HepG2 (cell line): ENCODE measurements around the gene PKD1L1. TPM values are rescaled to one million over a fixed set of nuclear protein-coding genes. Genes with fewer than 3 reads are reported as not detected.

Experiments
- ATM ChIP-seq: fragments of 450-650 bp; IDR thresholded peaks from 2 replicates; pipeline ENCODE4 v1.7.1; 2017; ENCODE audit warnings: mild to moderate bottlenecking, borderline replicate concordance
- HNF4A ChIP-seq: sonication (generic); formaldehyde crosslinking; IDR thresholded peaks from 2 replicates; pipeline ENCODE4 v1.4.0; 2020; ENCODE audit warnings: missing genetic modification reagents
- HOMEZ ChIP-seq: IDR thresholded peaks from 2 replicates; pipeline ENCODE4 v1.6.1; 2016; ENCODE audit warnings: low read depth
- NR2F2 ChIP-seq: IDR thresholded peaks from 2 replicates; pipeline ENCODE4 v1.6.1; 2012; ENCODE audit warnings: low read depth, inconsistent platforms, borderline replicate concordance
- NRL ChIP-seq: sonication (generic); formaldehyde crosslinking; IDR thresholded peaks from 2 replicates; pipeline ENCODE4 v1.5.0; 2020; ENCODE audit warnings: missing genetic modification reagents, mild to moderate bottlenecking, moderate library complexity, borderline replicate concordance
- PCBP1 ChIP-seq: fragments of 200-400 bp; formaldehyde crosslinking; IDR thresholded peaks from 2 replicates; pipeline ENCODE4 v1.6.1; 2017; ENCODE audit warnings: mild to moderate bottlenecking, low read depth, low read length, borderline replicate concordance
- PITX1 ChIP-seq: sonication (generic); formaldehyde crosslinking; IDR thresholded peaks from 2 replicates; pipeline ENCODE4 v1.5.1; 2020; ENCODE audit warnings: mild to moderate bottlenecking, missing genetic modification reagents
- SALL1 ChIP-seq: sonication (generic); formaldehyde crosslinking; IDR thresholded peaks from 2 replicates; pipeline ENCODE4 v1.8.0; 2022; ENCODE audit warnings: mild to moderate bottlenecking, missing genetic modification reagents
- SATB2 ChIP-seq: sonication (generic); formaldehyde crosslinking; IDR thresholded peaks from 2 replicates; pipeline ENCODE4 v1.5.0; 2020; ENCODE audit warnings: missing genetic modification reagents
- SCMH1 ChIP-seq: sonication (generic); formaldehyde crosslinking; IDR thresholded peaks from 2 replicates; pipeline ENCODE4 v1.9.0; 2021; ENCODE audit warnings: missing genetic modification reagents, mild to moderate bottlenecking, borderline replicate concordance
- SOX5 ChIP-seq: IDR thresholded peaks from 2 replicates; pipeline ENCODE4 v1.6.1; 2016; ENCODE audit warnings: borderline replicate concordance
- SP1 ChIP-seq, 2 experiments: fragments of 450-650 bp in 1 of 2; sonication (generic) in 1 of 2; formaldehyde crosslinking in 1 of 2; IDR thresholded peaks; 2 replicates each; pipeline versions ENCODE4 v1.4.0 to v1.6.1; 2016 to 2020; ENCODE audit warnings: missing genetic modification reagents in 1 of 2
- TBX2 ChIP-seq: sonication (generic); formaldehyde crosslinking; IDR thresholded peaks from 2 replicates; pipeline ENCODE4 v1.5.0; 2020; ENCODE audit warnings: missing genetic modification reagents, mild to moderate bottlenecking, borderline replicate concordance
- TCF7 ChIP-seq: sonication (generic); IDR thresholded peaks from 2 replicates; pipeline ENCODE4 v1.6.1; 2016; ENCODE audit warnings: antibody characterized with exemption, low read depth
- TFDP1 ChIP-seq: IDR thresholded peaks from 2 replicates; pipeline ENCODE4 v1.6.1; 2016; ENCODE audit warnings: missing compliant biosample characterization, missing genetic modification reagents, borderline replicate concordance
- XRCC5 ChIP-seq: fragments of 200-400 bp; formaldehyde crosslinking; optimal IDR thresholded peaks from 2 replicates; pipeline ENCODE3; 2017; ENCODE audit warnings: mild to moderate bottlenecking, low read length
- ZNF124 ChIP-seq: sonication (generic); formaldehyde crosslinking; IDR thresholded peaks from 2 replicates; pipeline ENCODE4 v1.4.0; 2020; ENCODE audit warnings: missing genetic modification reagents
- ZNF329 ChIP-seq: sonication (generic); formaldehyde crosslinking; IDR thresholded peaks from 2 replicates; pipeline ENCODE4 v1.9.0; 2021; ENCODE audit warnings: low read depth, mild to moderate bottlenecking, missing genetic modification reagents
- ZNF639 ChIP-seq: conservative IDR thresholded peaks from 2 replicates; pipeline ENCODE4 v1.6.1; 2018; ENCODE audit warnings: missing genetic modification reagents
- ZNF749 ChIP-seq: sonication (generic); formaldehyde crosslinking; IDR thresholded peaks from 2 replicates; pipeline ENCODE4 v1.8.0; 2022; ENCODE audit warnings: mild to moderate bottlenecking, missing genetic modification reagents, moderate library complexity, borderline replicate concordance
- ZNF775 ChIP-seq: sonication (generic); formaldehyde crosslinking; IDR thresholded peaks from 2 replicates; pipeline ENCODE4 v1.4.0; 2020; ENCODE audit warnings: missing genetic modification reagents, mild to moderate bottlenecking, moderate library complexity, borderline replicate concordance
- ZNF850 ChIP-seq: sonication (generic); formaldehyde crosslinking; conservative IDR thresholded peaks from 2 replicates; pipeline ENCODE4 v1.9.0; 2021; ENCODE audit warnings: mild to moderate bottlenecking, missing genetic modification reagents
- polyA plus RNA-seq, 8 experiments: library from polyadenylated mRNA; depleted of rRNA in 3 of 8; stranded (reverse) in 7 of 8; unstranded in 1 of 8; fragments of >200 nt; fragmentation: Illumina TruSeq in 4 of 8; extraction: Trizol in 4 of 8; gene quantifications; 2 replicates each; pipeline versions ENCODE4 v1.2.1 to v1.2.3, GENCODE V29; 2011 to 2016; ENCODE audit warnings: low read depth in 4 of 8, missing spikeins in 1 of 8, mixed read lengths in 1 of 8; ENCODE audit not compliant: insufficient read depth in 1 of 8
- total RNA-seq, 5 experiments: library from RNA; depleted of rRNA; stranded (reverse); fragments of >200 nt; fragmentation: Illumina TruSeq; extraction: Trizol; gene quantifications; 2 replicates each; pipeline ENCODE4 v1.2.3, GENCODE V29; 2016; ENCODE audit warnings: low read depth in 1 of 5
- TF ChIP-seq, protein P1 (sequence below): fragments of 450-650 bp; IDR thresholded peaks from 2 replicates; pipeline ENCODE4 v1.6.1; 2017

PKD1L1 gene
- total and polyA plus RNA-seq, 2 of the 13 experiments (the other 11 are each of a cell fraction or from before 2014, with no cell fraction given), result 0.01 TPM; not detected in 1

DNA sequence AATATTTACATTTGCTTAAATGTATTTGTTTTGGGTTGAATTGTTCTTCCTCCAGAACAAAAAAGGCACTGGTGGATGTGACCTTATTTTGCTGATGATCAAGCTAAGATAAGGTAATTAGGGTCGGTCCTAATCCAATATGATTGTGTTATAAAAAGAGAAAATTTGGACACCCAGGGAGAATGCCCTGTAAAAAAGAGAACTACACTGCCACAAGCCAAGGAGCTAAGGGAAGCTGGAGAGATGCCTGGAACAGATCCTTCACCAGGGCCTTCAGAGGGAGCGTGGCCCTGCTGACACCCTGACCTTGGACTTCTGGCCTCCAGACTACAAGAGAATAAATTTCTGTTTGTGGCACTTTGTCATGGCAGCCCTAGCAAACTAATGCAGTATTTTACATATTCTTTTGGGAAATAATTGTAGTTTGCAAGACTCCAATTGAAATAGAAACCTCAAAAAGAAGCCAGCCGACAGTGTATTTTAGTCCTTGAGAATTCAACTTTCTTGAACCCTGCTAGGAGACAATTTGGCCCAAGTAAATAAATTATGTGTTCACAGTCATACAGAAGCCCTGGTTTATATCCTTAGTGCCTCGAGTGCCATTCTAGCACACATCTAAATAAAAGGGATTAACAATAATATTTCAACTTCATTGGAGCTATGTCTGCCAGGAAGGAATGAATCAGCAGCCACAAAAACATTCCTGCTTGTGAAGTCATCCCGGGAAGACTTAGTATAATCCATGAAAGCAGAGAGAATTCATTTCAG, 164.6 kb downstream of the PKD1L1 start (continued):
- TF ChIP-seq, protein P1, sequence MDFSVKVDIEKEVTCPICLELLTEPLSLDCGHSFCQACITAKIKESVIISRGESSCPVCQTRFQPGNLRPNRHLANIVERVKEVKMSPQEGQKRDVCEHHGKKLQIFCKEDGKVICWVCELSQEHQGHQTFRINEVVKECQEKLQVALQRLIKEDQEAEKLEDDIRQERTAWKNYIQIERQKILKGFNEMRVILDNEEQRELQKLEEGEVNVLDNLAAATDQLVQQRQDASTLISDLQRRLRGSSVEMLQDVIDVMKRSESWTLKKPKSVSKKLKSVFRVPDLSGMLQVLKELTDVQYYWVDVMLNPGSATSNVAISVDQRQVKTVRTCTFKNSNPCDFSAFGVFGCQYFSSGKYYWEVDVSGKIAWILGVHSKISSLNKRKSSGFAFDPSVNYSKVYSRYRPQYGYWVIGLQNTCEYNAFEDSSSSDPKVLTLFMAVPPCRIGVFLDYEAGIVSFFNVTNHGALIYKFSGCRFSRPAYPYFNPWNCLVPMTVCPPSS, result no peak
- no peak for TF ChIP-seq SP1 (IDR thresholded peaks at IDR 0.05)
- no peak for TF ChIP-seq SP1 (CRISPR knock-in tag; IDR thresholded peaks at IDR 0.05)
- no peak for TF ChIP-seq SCMH1 (CRISPR knock-in tag)
- 0 out of 2 replicates have a peak, but pooled peaks have one; percentile 34 for TF ChIP-seq ZNF124
- TF ChIP-seq NRL (CRISPR knock-in tag), result no peak
- TF ChIP-seq SOX5 (CRISPR knock-in tag), result peak; percentile 75; the same call in 1 of the 2 replicates
- TF ChIP-seq ZNF639 (CRISPR knock-in tag), result no peak
- peak; percentile 54; the same call in 1 of the 2 replicates for TF ChIP-seq TCF7
- peak; percentile 41; the same call in 1 of the 2 replicates for TF ChIP-seq ZNF775
- TF ChIP-seq NR2F2, result peak; percentile 74
- TF ChIP-seq HNF4A (CRISPR knock-in tag), result peak; percentile 80
- no peak for TF ChIP-seq ZNF329 (CRISPR knock-in tag)
- no peak for TF ChIP-seq SATB2 (CRISPR knock-in tag)
- TF ChIP-seq ZNF850 (CRISPR knock-in tag), result no peak
- no peak for TF ChIP-seq ATM
- no peak for TF ChIP-seq HOMEZ
- peak; percentile 73 for TF ChIP-seq SALL1
- no peak for TF ChIP-seq PCBP1
- TF ChIP-seq ZNF749 (CRISPR knock-in tag), result no peak
- peak; percentile 44; the same call in 1 of the 2 replicates for TF ChIP-seq TBX2 (CRISPR knock-in tag)
- TF ChIP-seq TFDP1, result no peak
- TF ChIP-seq PITX1 (CRISPR knock-in tag), result 0 out of 2 replicates have a peak, but pooled peaks have one; percentile 17
- TF ChIP-seq XRCC5, result no peak
